ENCODE measurements around the gene RRP12. TPM values are rescaled to one million over a fixed set of nuclear protein-coding genes. Genes with fewer than 3 reads are reported as not detected.

Gene RRP12
- total and polyA plus RNA-seq, 2 of the 4 experiments (the other 2 are of a cell fraction): 21.5 to 23.3 TPM

- Histone ChIP-seq H3K18ac (ENCODE audit: low read depth, low read length) (no peak overlapping the region), H3K27ac (ENCODE audit: insufficient read depth, low read length) (no peak overlapping the region), H3K9me1 (ENCODE audit: insufficient read depth, low read length) (no peaks in the 10 kb centered on the region; the same call in 1 of the 2 replicates), H2AFZ (replicated peaks; ENCODE audit: low read length, poor library complexity) (no peak overlapping the region), H3K14ac (replicated peaks; ENCODE audit: low read depth, low read length) (no peak overlapping the region), H2BK15ac (ENCODE audit: low read depth, low read length) (no peak overlapping the region), H4K8ac (ENCODE audit: low read depth in 2 of 2, low read length in 2 of 2) (no peak overlapping the region), H4K91ac (ENCODE audit: insufficient read depth, low read depth, low read length) (no peak overlapping the region), H3K4me1 (ENCODE audit: control insufficient read depth, insufficient read depth, low read length) (peaks cover 8% of the 10 kb centered on the region), H2BK5ac (ENCODE audit: low read depth, low read length, poor library complexity, severe bottlenecking) (no peak overlapping the region), H3K4ac (ENCODE audit: low read depth, low read length) (no peak overlapping the region), H3K36me3 (ENCODE audit: control insufficient read depth, insufficient read depth, low read length) (no peaks in the 10 kb centered on the region), H2BK120ac (ENCODE audit: low read depth, low read length) (no peak overlapping the region), H3K27me3 (ENCODE audit: control insufficient read depth, insufficient read depth, low read length) (no peaks in the 10 kb centered on the region), H3K23ac (ENCODE audit: low read depth, low read length) (no peak overlapping the region), H3K79me1 (ENCODE audit: low read depth in 1 of 2, low read length in 2 of 2) (peaks cover 4 to 9% of the 10 kb centered on the region in 2 experiments; a peak in 3 of 4 replicates), H4K20me1 (ENCODE audit: insufficient read depth, low read length) (no peaks in the 10 kb centered on the region), H2AK5ac (ENCODE audit: low read depth, low read length) (no peak overlapping the region), H3K56ac (ENCODE audit: extremely low read depth, insufficient read depth, low read length) (no peak overlapping the region), H3K9ac (ENCODE audit: low read depth, low read length) (no peak overlapping the region), H3K4me3 (ENCODE audit: insufficient read depth, low read depth, low read length) (no peak overlapping the region), H2AK9ac (replicated peaks; ENCODE audit: low read depth, low read length, poor library complexity) (no peak overlapping the region), H3K9me3 (ENCODE audit: control insufficient read depth, insufficient read depth, low read length) (no peaks in the 10 kb centered on the region), H3K4me2 (ENCODE audit: low read depth, low read length) (no peak overlapping the region), H4K5ac (ENCODE audit: low read depth, low read length) (no peak overlapping the region), H2BK20ac (ENCODE audit: low read depth, low read length) (no peak overlapping the region)
- 72% methylated on average over 6 of the region's 9 CpGs; no CpG with 5 or more reads in 1 of the 2 experiments for WGBS, 2 experiments (ENCODE audit: extremely low coverage in 2 of 2, insufficient read length in 1 of 2)
- ATAC-seq (ENCODE audit: low read depth): no peak
- TF ChIP-seq, protein P1, sequence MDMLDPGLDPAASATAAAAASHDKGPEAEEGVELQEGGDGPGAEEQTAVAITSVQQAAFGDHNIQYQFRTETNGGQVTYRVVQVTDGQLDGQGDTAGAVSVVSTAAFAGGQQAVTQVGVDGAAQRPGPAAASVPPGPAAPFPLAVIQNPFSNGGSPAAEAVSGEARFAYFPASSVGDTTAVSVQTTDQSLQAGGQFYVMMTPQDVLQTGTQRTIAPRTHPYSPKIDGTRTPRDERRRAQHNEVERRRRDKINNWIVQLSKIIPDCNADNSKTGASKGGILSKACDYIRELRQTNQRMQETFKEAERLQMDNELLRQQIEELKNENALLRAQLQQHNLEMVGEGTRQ (IDR thresholded peaks at IDR 0.05; ENCODE audit: low read depth, low read length): no peak
- TF ChIP-seq ELK1 (IDR thresholded peaks at IDR 0.05; ENCODE audit: borderline replicate concordance, low read depth, low read length): no peak
- no peak for TF ChIP-seq SMC3 (IDR thresholded peaks at IDR 0.05; ENCODE audit: low read depth, low read length)
- no peak for TF ChIP-seq BHLHE40 (IDR thresholded peaks at IDR 0.05; ENCODE audit: low read depth, low read length)
- no peak for TF ChIP-seq RCOR1 (IDR thresholded peaks at IDR 0.05; ENCODE audit: insufficient replicate concordance, low read length)
- intact Hi-C loops (cut with micrococcal nuclease) (no loop called here), in situ Hi-C loops (cut with MboI; ENCODE audit: low sequenced_read_pairs) (no loop called here), dilution Hi-C loops (cut with HindIII; ENCODE audit: low sequenced_read_pairs, unreplicated experiment) (no loop called here)
- no peak for DNase-seq
- CTCF ChIA-PET: no interaction called here
- POLR2A ChIA-PET (ENCODE audit: unreplicated experiment): no interaction called here
- BruUV-seq (replicated peaks): no TSS peak
Observed at GRCh38 chr10:97325754-97326153, 75.4 kb downstream of the RRP12 start.

All from IMR-90 (cell line).